Astrocyte (in vitro differentiated cells and primary cell): ENCODE measurements around the gene PEX14.

Experiments
- EZH2 ChIP-seq: IDR thresholded peaks from 2 replicates; pipeline ENCODE4 v1.6.1; 2012; ENCODE audit warnings: mild to moderate bottlenecking, low read length, inconsistent platforms; ENCODE audit not compliant: insufficient read depth
- TF ChIP-seq, protein P1 (sequence below): IDR thresholded peaks from 2 replicates; pipeline ENCODE4 v1.5.1; 2011; ENCODE audit warnings: low read depth, mild to moderate bottlenecking, inconsistent platforms, low read length, moderate library complexity; ENCODE audit not compliant: insufficient read depth

DNA sequence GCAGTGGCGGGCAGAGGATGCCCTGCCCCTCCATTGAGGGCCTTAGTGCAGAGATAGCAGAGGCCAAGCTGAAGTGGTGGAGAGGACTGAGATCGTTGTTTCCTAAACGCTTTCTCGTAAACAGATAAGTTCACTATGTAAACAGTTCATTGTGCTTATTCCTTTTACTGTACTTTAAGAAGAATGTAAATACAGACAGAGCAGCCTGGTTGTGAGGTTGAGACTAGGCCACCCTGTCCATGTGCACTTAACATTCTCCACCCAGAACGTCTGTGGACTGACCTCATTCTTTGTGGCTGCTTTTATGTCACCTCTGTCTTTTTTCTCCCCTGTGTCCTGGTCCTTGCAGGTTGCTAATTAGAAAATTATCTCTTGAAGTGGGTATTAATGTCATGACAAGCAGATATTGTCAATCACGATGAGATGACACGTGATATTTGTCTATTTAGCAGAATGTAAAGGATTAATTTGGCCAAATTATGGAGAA is 36.0 kb upstream of the PEX14 start:
- TF ChIP-seq, protein P1, sequence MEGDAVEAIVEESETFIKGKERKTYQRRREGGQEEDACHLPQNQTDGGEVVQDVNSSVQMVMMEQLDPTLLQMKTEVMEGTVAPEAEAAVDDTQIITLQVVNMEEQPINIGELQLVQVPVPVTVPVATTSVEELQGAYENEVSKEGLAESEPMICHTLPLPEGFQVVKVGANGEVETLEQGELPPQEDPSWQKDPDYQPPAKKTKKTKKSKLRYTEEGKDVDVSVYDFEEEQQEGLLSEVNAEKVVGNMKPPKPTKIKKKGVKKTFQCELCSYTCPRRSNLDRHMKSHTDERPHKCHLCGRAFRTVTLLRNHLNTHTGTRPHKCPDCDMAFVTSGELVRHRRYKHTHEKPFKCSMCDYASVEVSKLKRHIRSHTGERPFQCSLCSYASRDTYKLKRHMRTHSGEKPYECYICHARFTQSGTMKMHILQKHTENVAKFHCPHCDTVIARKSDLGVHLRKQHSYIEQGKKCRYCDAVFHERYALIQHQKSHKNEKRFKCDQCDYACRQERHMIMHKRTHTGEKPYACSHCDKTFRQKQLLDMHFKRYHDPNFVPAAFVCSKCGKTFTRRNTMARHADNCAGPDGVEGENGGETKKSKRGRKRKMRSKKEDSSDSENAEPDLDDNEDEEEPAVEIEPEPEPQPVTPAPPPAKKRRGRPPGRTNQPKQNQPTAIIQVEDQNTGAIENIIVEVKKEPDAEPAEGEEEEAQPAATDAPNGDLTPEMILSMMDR = no peak
- TF ChIP-seq EZH2 = no peak
